IMR-90 (cell line): ENCODE data around the gene FAF1. TPM values are rescaled to one million over a fixed set of nuclear protein-coding genes. Genes with fewer than 3 reads are reported as not detected.

ENCODE experiments used
- ATAC-seq: fragments of 200-7000 bp; cut with Tn5 transposase; 2 replicates; pipeline ENCODE4 v1.9.1; 2020; ENCODE audit warnings: low read depth, mild to moderate bottlenecking, moderate library complexity
- BruUV-seq: library from RNA; stranded (reverse); fragments of 400-500 nt; replicated peaks from 2 replicates; lab custom pipeline; 2021; lab: Mats Ljungman, UMichigan
- CTCF ChIA-PET: fragments of 300-600 bp; formaldehyde crosslinking; extraction: SDS; loops from one replicate; lab custom pipeline; 2021; ENCODE audit warnings: antibody characterized with exemption; lab: Yijun Ruan, JAX
- POLR2A ChIA-PET: fragments of 300-600 bp; sonication (Branson Sonifier 250); formaldehyde crosslinking; loops from one replicate; lab custom pipeline; 2022; ENCODE audit warnings: antibody characterized with exemption; ENCODE audit not compliant: unreplicated experiment; lab: Charles Lee
- DNase-seq: peaks from one replicate; pipeline ENCODE4 v3.0.0; 2013
- H2AFZ ChIP-seq: replicated peaks from 2 replicates; pipeline ENCODE3; 2013; ENCODE audit warnings: low read length, mild to moderate bottlenecking; ENCODE audit not compliant: poor library complexity
- H2AK5ac ChIP-seq: 2 replicates; pipeline ENCODE4 v1.6.1; 2013; ENCODE audit warnings: low read depth, low read length, inconsistent platforms
- H2AK9ac ChIP-seq: replicated peaks from 2 replicates; pipeline ENCODE3; 2013; ENCODE audit warnings: mild to moderate bottlenecking, low read depth, low read length, moderate library complexity; ENCODE audit not compliant: poor library complexity
- H2BK120ac ChIP-seq: 2 replicates; pipeline ENCODE4 v1.6.1; 2013; ENCODE audit warnings: low read depth, low read length, inconsistent platforms
- H2BK15ac ChIP-seq: 3 replicates; pipeline ENCODE4 v1.6.1; 2013; ENCODE audit warnings: low read depth, low read length, inconsistent platforms
- H2BK20ac ChIP-seq: 2 replicates; pipeline ENCODE4 v1.6.1; 2013; ENCODE audit warnings: low read depth, mild to moderate bottlenecking, inconsistent platforms, low read length, moderate library complexity
- H2BK5ac ChIP-seq: 2 replicates; pipeline ENCODE4 v1.6.1; 2013; ENCODE audit warnings: mild to moderate bottlenecking, low read depth, low read length, inconsistent platforms; ENCODE audit not compliant: poor library complexity, severe bottlenecking
- H3K14ac ChIP-seq: replicated peaks from 2 replicates; pipeline ENCODE4 v1.6.1; 2013; ENCODE audit warnings: low read depth, low read length, inconsistent platforms
- H3K18ac ChIP-seq: 2 replicates; pipeline ENCODE4 v1.6.1; 2013; ENCODE audit warnings: low read depth, low read length, control low read depth
- H3K23ac ChIP-seq: 2 replicates; pipeline ENCODE4 v1.6.1; 2013; ENCODE audit warnings: low read depth, low read length, inconsistent platforms
- H3K27ac ChIP-seq: 2 replicates; pipeline ENCODE4 v1.5.1; 2013; ENCODE audit warnings: mild to moderate bottlenecking, control low read depth, low read length; ENCODE audit not compliant: insufficient read depth
- H3K27me3 ChIP-seq: 2 replicates; pipeline ENCODE4 v1.6.1; 2013; ENCODE audit warnings: low read length; ENCODE audit not compliant: control insufficient read depth, insufficient read depth
- H3K36me3 ChIP-seq: 2 replicates; pipeline ENCODE4 v1.6.1; 2013; ENCODE audit warnings: low read length, mixed read lengths; ENCODE audit not compliant: control insufficient read depth, insufficient read depth
- H3K4ac ChIP-seq: 2 replicates; pipeline ENCODE4 v1.6.1; 2013; ENCODE audit warnings: low read depth, low read length, inconsistent platforms
- H3K4me1 ChIP-seq: 2 replicates; pipeline ENCODE4 v1.6.1; 2013; ENCODE audit warnings: low read length, mixed read lengths; ENCODE audit not compliant: control insufficient read depth, insufficient read depth
- H3K4me2 ChIP-seq: 2 replicates; pipeline ENCODE4 v1.6.1; 2013; ENCODE audit warnings: low read depth, mild to moderate bottlenecking, control low read depth, low read length, moderate library complexity
- H3K4me3 ChIP-seq: 2 replicates; pipeline ENCODE4 v1.5.1; 2013; ENCODE audit warnings: low read depth, mild to moderate bottlenecking, control low read depth, low read length, moderate library complexity; ENCODE audit not compliant: insufficient read depth
- H3K56ac ChIP-seq: 2 replicates; pipeline ENCODE4 v1.6.1; 2013; ENCODE audit warnings: low read length, inconsistent platforms; ENCODE audit not compliant: insufficient read depth; ENCODE audit errors: extremely low read depth
- H3K79me1 ChIP-seq, 2 experiments: 2 replicates each; pipeline ENCODE4 v1.6.1; 2013; ENCODE audit warnings: low read length in 2 of 2, inconsistent platforms in 1 of 2, low read depth in 1 of 2
- H3K9ac ChIP-seq: 2 replicates; pipeline ENCODE4 v1.6.1; 2013; ENCODE audit warnings: low read depth, low read length, control low read depth
- H3K9me1 ChIP-seq: 2 replicates; pipeline ENCODE4 v1.6.1; 2013; ENCODE audit warnings: low read length, inconsistent platforms; ENCODE audit not compliant: insufficient read depth
- H3K9me3 ChIP-seq: 2 replicates; pipeline ENCODE4 v1.6.1; 2013; ENCODE audit warnings: low read length; ENCODE audit not compliant: control insufficient read depth, insufficient read depth
- H4K20me1 ChIP-seq: 2 replicates; pipeline ENCODE4 v1.6.1; 2013; ENCODE audit warnings: low read length, inconsistent platforms; ENCODE audit not compliant: insufficient read depth
- H4K5ac ChIP-seq: 2 replicates; pipeline ENCODE4 v1.6.1; 2013; ENCODE audit warnings: mild to moderate bottlenecking, low read depth, low read length, control low read depth
- H4K8ac ChIP-seq, 2 experiments: 2 replicates each; pipeline ENCODE4 v1.6.1; 2013; ENCODE audit warnings: low read depth in 2 of 2, low read length in 2 of 2, control low read depth in 1 of 2, inconsistent platforms in 1 of 2
- H4K91ac ChIP-seq: 2 replicates; pipeline ENCODE4 v1.6.1; 2013; ENCODE audit warnings: low read depth, low read length, inconsistent platforms; ENCODE audit not compliant: insufficient read depth
- BHLHE40 ChIP-seq: fragments of 150-350 bp; IDR thresholded peaks from 2 replicates; pipeline ENCODE4 v1.6.1; 2016; ENCODE audit warnings: mild to moderate bottlenecking, low read depth, low read length
- CHD1 ChIP-seq: IDR thresholded peaks from 2 replicates; pipeline ENCODE4 v1.6.1; 2012; ENCODE audit warnings: low read depth, low read length, improper control_type of control experiment
- CTCF ChIP-seq: conservative IDR thresholded peaks from 2 replicates; pipeline ENCODE4 v1.5.1; 2012; ENCODE audit warnings: mild to moderate bottlenecking, low read depth, low read length, improper control_type of control experiment
- ELK1 ChIP-seq: fragments of 150-350 bp; IDR thresholded peaks from 2 replicates; pipeline ENCODE4 v1.6.1; 2016; ENCODE audit warnings: low read depth, mild to moderate bottlenecking, low read length, moderate library complexity, borderline replicate concordance
- FOS ChIP-seq: fragments of 150-350 bp; IDR thresholded peaks from 2 replicates; pipeline ENCODE4 v1.6.1; 2016; ENCODE audit warnings: low read depth, low read length
- MAFK ChIP-seq: IDR thresholded peaks from 2 replicates; pipeline ENCODE4 v1.6.1; 2012; ENCODE audit warnings: low read depth, low read length, improper control_type of control experiment
- MAZ ChIP-seq: IDR thresholded peaks from 2 replicates; pipeline ENCODE4 v1.6.1; 2012; ENCODE audit warnings: low read depth, mild to moderate bottlenecking, low read length, improper control_type of control experiment, moderate library complexity, borderline replicate concordance
- MXI1 ChIP-seq: IDR thresholded peaks from 2 replicates; pipeline ENCODE4 v1.6.1; 2012; ENCODE audit warnings: low read depth, mild to moderate bottlenecking, low read length, moderate library complexity, borderline replicate concordance
- NFE2L2 ChIP-seq: fragments of 150-350 bp; IDR thresholded peaks from 2 replicates; pipeline ENCODE4 v1.6.1; 2016; ENCODE audit warnings: low read depth, mild to moderate bottlenecking, low read length
- POLR2A ChIP-seq: IDR thresholded peaks from 2 replicates; pipeline ENCODE4 v1.6.1; 2012; ENCODE audit warnings: mild to moderate bottlenecking, low read depth, low read length
- RAD21 ChIP-seq: IDR thresholded peaks from 2 replicates; pipeline ENCODE4 v1.6.1; 2012; ENCODE audit warnings: low read length, improper control_type of control experiment
- RCOR1 ChIP-seq: IDR thresholded peaks from 2 replicates; pipeline ENCODE4 v1.6.1; 2012; ENCODE audit warnings: mild to moderate bottlenecking, low read length, improper control_type of control experiment; ENCODE audit not compliant: insufficient replicate concordance
- SMC3 ChIP-seq: fragments of 150-350 bp; IDR thresholded peaks from 2 replicates; pipeline ENCODE4 v1.6.1; 2016; ENCODE audit warnings: low read depth, mild to moderate bottlenecking, antibody characterized with exemption, low read length, moderate library complexity
- dilution Hi-C: fragments of 300-500 bp; cut with HindIII; formaldehyde crosslinking; loops from one replicate; pipeline ENCODE4 v1.14.3; 2018; ENCODE audit warnings: low sequenced_read_pairs; ENCODE audit not compliant: unreplicated experiment
- in situ Hi-C: fragments of 300-500 bp; cut with MboI; formaldehyde crosslinking; loops from 3 replicates; pipeline ENCODE4 v1.14.3; 2019; ENCODE audit warnings: low sequenced_read_pairs, inconsistent platforms, mixed read lengths
- intact Hi-C: fragments of 100-400 bp; cut with micrococcal nuclease; formaldehyde crosslinking; loops from 2 replicates; pipeline ENCODE4 v1.10.0; 2022
- polyA plus RNA-seq, 3 experiments: library from polyadenylated mRNA; depleted of rRNA; stranded (reverse); fragments of >200 nt; gene quantifications; 2 replicates each; pipeline ENCODE4 v1.2.3, GENCODE V29; 2012; ENCODE audit warnings: low replicate concordance in 1 of 3
- total RNA-seq: library from RNA; depleted of rRNA; stranded (reverse); fragments of >200 nt; gene quantifications from 2 replicates; pipeline ENCODE4 v1.2.3, GENCODE V29; 2012

Gene FAF1
- total and polyA plus RNA-seq, 2 of the 4 experiments (the other 2 are of a cell fraction) = 18.8 to 72.9 TPM

- TF ChIP-seq ELK1 = no peak
These were observed 484.9 kb downstream of the FAF1 start (continued) for GRCh38 chr1:50474859-50475809.

- dilution Hi-C loops = no loop called here
- CTCF ChIA-PET = no interaction called here
- no peak overlapping the region for H4K5ac ChIP-seq
- no peak for TF ChIP-seq SMC3
- no peak for TF ChIP-seq ELK1
- TF ChIP-seq FOS = no peak
- TF ChIP-seq BHLHE40 = no peak
- TF ChIP-seq MAFK = no peak
- no peak for TF ChIP-seq CHD1
- TF ChIP-seq CTCF = no peak
- TF ChIP-seq POLR2A = no peak
- TF ChIP-seq MAZ = no peak
- no peak for TF ChIP-seq NFE2L2
- TF ChIP-seq MXI1 = no peak
- TF ChIP-seq RAD21 = no peak
- no peak for TF ChIP-seq RCOR1
These were observed 486.6 kb downstream of the FAF1 start for GRCh38 chr1:50473513-50473912.

More at GRCh38 chr1:50473513-50473912, 486.6 kb downstream of the FAF1 start:
- H3K14ac ChIP-seq = no peak overlapping the region
- POLR2A ChIA-PET = no interaction called here
- H3K4me3 ChIP-seq = no peak overlapping the region
- H2BK20ac ChIP-seq = no peak overlapping the region
- no peak overlapping the region for H2AK5ac ChIP-seq
- H3K9me1 ChIP-seq = no peaks in the 10 kb centered on the region
- no peak for DNase-seq
- H3K18ac ChIP-seq = no peak overlapping the region
- H3K27me3 ChIP-seq = no peaks in the 10 kb centered on the region
- H2AK9ac ChIP-seq = no peak overlapping the region
- no peak overlapping the region for H3K56ac ChIP-seq
- H3K4me2 ChIP-seq = no peak overlapping the region
- H3K4ac ChIP-seq = no peak overlapping the region
- no peaks in the 10 kb centered on the region for H3K36me3 ChIP-seq
- no peak overlapping the region for H3K9ac ChIP-seq
- no peak overlapping the region for H2BK120ac ChIP-seq
- H4K20me1 ChIP-seq = no peaks in the 10 kb centered on the region
- ATAC-seq = no peak
- H4K91ac ChIP-seq = no peak overlapping the region
- in situ Hi-C loops = no loop called here
- H3K4me1 ChIP-seq = no peaks in the 10 kb centered on the region
- intact Hi-C loops = no loop called here
- H3K9me3 ChIP-seq = no peaks in the 10 kb centered on the region
- H3K27ac ChIP-seq = no peak overlapping the region
- H4K8ac ChIP-seq = no peak overlapping the region
- H3K79me1 ChIP-seq = no peaks in the 10 kb centered on the region
- BruUV-seq = no TSS peak
- no peak overlapping the region for H2BK15ac ChIP-seq
- no peak overlapping the region for H2AFZ ChIP-seq
- no peak overlapping the region for H2BK5ac ChIP-seq
- no peak overlapping the region for H3K23ac ChIP-seq
